SK-N-MC (cell line): ENCODE results near the gene S100A7.

Source experiments
- EZH2 ChIP-seq: fragments of 200-600 bp; sonication (generic); IDR thresholded peaks from one replicate; pipeline ENCODE4 v1.6.1; 2017; ENCODE audit warnings: antibody characterized with exemption
- FOXP2 ChIP-seq: optimal IDR thresholded peaks from 2 replicates; pipeline ENCODE3; 2011; ENCODE audit warnings: mild to moderate bottlenecking, moderate library complexity; ENCODE audit not compliant: insufficient read depth; ENCODE audit errors: extremely low read length, control extremely low read depth
- POLR2AphosphoS5 ChIP-seq: IDR thresholded peaks from 2 replicates; pipeline ENCODE4 v1.6.1; 2012; ENCODE audit warnings: mild to moderate bottlenecking, low read depth, low read length, borderline replicate concordance

DNA sequence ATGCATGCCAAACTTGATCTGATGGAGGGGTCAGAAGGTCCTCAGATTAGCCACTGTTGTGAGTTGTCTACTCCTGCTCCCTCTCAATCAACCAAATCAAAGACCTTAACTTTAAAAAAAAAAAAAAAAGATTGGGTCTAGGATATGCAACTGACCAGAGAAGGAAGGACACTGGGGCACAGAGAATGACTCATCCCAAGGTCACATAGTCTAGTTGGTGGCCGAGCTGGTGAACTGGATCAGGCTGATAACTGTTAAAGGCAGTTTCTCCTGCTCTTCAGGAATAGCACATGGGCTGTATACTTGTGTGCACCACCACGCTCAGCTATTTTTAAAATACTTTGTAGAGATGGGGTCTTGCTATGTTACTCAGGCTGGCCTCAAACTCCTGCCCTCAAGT, 14.8 kb upstream of the S100A7 start:
- TF ChIP-seq POLR2AphosphoS5 = no peak
- no peak for TF ChIP-seq EZH2
- TF ChIP-seq FOXP2 = no peak
